22Rv1 (cell line): Measurements from ENCODE around the gene KCTD11.
A peak's percentile ranks its signal among the peaks of the same experiment; 100 is the strongest.

ENCODE experiments used
- H3K27ac ChIP-seq: fragments of 450-650 bp; 2 replicates; pipeline ENCODE4 v1.5.1; 2017
- CTCF ChIP-seq: fragments of 450-650 bp; IDR thresholded peaks from 2 replicates; pipeline ENCODE4 v1.5.1; 2017; ENCODE audit warnings: mild to moderate bottlenecking
- ZFX ChIP-seq: fragments of 450-650 bp; IDR thresholded peaks from 2 replicates; pipeline ENCODE4 v1.6.1; 2017; ENCODE audit warnings: antibody characterized with exemption, borderline replicate concordance

KCTD11 gene

GRCh38 chr17:7403977-7404736 lies 52.2 kb downstream of the KCTD11 start, which contains the start of gene TMEM256:
TMEM256 (minus strand) TSS chr17:7404097; CDS start chr17:7404084, 13 bp downstream.
- TF ChIP-seq CTCF (no peak), ZFX (no peak)
- H3K27ac ChIP-seq: peak within 1 kb of the TSS; percentile 87
